Fibroblast of skin of back (primary cell): ENCODE measurements around the gene HMGXB3. TPM values are rescaled to one million over a fixed set of nuclear protein-coding genes. Genes with fewer than 3 reads are reported as not detected.

ENCODE experiments used
- DNase-seq: peaks from one replicate; pipeline ENCODE4 v3.0.0-alpha.2; 2013
- polyA plus RNA-seq, 2 experiments: library from polyadenylated mRNA; unstranded; fragments of 120-200 nt; gene quantifications; one replicate each; pipeline ENCODE4 v1.2.1, GENCODE V29; 2013; ENCODE audit not compliant: insufficient read length in 2 of 2

The HMGXB3 gene, protein sequence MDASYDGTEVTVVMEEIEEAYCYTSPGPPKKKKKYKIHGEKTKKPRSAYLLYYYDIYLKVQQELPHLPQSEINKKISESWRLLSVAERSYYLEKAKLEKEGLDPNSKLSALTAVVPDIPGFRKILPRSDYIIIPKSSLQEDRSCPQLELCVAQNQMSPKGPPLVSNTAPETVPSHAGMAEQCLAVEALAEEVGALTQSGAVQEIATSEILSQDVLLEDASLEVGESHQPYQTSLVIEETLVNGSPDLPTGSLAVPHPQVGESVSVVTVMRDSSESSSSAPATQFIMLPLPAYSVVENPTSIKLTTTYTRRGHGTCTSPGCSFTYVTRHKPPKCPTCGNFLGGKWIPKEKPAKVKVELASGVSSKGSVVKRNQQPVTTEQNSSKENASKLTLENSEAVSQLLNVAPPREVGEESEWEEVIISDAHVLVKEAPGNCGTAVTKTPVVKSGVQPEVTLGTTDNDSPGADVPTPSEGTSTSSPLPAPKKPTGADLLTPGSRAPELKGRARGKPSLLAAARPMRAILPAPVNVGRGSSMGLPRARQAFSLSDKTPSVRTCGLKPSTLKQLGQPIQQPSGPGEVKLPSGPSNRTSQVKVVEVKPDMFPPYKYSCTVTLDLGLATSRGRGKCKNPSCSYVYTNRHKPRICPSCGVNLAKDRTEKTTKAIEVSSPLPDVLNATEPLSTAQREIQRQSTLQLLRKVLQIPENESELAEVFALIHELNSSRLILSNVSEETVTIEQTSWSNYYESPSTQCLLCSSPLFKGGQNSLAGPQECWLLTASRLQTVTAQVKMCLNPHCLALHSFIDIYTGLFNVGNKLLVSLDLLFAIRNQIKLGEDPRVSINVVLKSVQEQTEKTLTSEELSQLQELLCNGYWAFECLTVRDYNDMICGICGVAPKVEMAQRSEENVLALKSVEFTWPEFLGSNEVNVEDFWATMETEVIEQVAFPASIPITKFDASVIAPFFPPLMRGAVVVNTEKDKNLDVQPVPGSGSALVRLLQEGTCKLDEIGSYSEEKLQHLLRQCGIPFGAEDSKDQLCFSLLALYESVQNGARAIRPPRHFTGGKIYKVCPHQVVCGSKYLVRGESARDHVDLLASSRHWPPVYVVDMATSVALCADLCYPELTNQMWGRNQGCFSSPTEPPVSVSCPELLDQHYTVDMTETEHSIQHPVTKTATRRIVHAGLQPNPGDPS (N-terminal part only)
- 33.0 TPM for polyA plus RNA-seq (2013, experiment 1 of 2; ENCODE audit: insufficient read length)
- polyA plus RNA-seq (2013, experiment 2 of 2; ENCODE audit: insufficient read length) = 30.7 TPM

- DNase-seq = peak; percentile 95
These were observed at the start of gene HMGXB3, which contains the start of gene TIGD6 for GRCh38 chr5:150000256-150000989. Gene HMGXB3, plus strand, starts transcription at chr5:150000739. Its CDS starts 4,114 bp downstream, at chr5:150004853. Gene TIGD6, minus strand, starts transcription at chr5:150000654. Its CDS starts 4,306 bp downstream, at chr5:149996348.

DNA sequence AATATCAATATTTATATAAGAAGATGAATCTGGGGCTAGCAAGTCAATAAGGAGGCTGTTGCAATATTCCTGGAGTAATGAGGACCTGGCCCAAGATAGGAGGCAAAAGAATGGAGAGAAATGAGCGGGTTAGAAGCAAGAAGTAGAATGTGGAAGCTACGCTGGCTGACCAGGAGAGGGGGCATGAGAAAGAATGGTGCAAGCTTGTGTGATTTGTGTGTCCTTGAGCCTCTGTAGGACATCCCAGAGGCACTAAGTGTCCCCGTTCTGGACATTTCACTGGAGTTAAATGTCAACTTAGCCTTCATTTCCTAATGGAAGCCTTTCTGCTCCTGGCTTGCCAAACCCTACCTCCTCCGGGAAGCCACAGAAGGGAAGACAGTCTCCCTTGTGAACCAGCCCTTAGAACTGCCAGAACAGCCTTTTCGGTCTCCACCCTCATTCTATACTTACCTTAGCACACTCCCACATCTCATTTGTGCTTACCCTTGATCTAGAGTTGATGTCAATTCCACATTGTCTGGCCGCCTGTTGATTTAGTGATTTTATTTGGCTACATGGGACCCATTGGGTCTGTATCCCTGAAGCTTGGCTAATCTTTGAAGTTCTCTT lies 49.3 kb upstream of the HMGXB3 start:
- no peak for DNase-seq

- DNase-seq = no peak
These were observed 47.0 kb upstream of the HMGXB3 start for GRCh38 chr5:149953436-149954121.

GRCh38 chr5:149954798-149955197 lies 45.7 kb upstream of the HMGXB3 start:
- DNase-seq = no peak

DNA sequence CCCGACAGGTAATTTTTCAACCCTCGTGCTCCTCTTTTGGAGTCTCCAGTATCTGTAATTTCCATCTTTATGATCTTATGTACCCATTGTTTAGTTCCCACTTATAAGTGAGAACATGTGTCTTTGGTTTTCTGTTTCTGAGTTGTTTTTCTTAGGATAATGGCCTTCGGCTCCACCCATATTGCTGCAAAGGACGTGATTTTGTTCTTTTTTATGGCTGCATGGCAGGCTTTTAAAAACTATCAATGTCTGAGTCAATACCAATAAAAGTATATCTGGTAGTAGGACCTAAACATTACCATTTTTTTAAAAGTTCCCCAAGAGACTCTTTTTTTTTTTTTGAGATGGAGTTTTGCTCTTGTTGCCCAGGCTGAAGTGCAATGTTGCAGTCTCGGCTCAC lies 43.9 kb upstream of the HMGXB3 start:
- DNase-seq = no peak

DNA sequence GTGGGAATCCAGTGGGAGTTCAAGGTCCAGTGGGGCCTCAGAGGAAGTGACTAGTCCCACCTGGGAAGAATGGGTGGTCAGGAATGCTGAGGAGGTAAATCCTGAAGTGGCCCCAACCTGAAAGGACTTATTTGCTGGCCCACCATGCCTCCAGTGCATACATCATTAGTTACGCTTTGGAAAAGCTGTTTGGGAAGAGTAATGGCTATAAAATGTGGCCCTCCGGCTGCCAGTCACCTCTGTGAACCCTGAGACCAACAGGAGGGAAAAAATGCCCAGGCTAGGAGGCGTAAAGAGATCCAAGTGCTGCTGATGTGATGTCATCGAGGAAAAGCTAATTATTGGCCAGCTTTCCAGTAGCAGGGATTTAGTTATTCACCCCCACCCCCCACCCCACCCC lies 42.7 kb upstream of the HMGXB3 start:
- no peak for DNase-seq

- peak; percentile 69 for DNase-seq
These were observed 40.9 kb upstream of the HMGXB3 start for GRCh38 chr5:149959406-149960236.

DNA sequence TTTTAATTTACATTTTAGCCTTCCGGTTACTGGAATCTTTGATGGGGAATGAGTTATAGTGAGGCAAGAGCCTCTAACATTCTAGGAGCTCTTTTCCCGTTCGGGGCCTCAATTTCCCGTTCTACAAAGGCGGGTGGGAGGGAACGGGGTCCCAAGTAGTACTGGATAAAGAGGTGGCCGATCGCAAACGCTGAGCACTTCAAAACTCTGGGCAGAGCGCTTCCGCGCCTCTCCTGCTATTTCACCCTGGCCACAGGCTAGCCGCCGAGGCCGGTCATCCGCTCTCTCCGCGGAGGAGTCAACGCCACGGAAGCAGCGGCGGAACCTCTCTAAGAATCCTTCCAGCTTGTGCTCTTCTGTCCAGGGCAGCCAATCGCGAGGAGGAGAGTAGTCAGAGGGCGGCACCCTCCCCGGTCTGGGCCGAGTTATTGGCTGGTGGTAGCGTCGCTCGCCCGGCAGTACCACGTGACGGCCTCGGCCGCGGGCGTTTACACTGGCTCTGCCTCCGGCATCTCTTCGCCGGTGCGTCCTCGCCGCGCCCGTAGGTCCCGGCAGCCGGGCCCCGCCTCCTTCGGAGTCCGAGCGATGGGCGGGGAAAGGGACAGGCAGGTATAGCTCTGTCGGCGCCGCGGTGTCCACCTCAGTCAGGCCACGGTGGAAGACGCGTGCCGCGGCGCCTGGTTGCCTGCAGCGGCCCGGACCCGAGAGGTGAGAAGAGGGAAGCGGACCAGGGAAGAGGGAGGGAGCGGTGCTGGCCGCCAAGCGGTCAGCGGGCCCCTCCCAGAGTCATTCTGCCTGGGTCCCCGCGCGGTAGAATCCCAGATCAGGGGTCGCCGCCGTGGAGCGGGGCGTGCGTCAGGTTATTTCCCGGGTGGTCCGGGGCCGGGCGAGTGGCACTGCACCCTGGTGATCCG lies 40.0 kb upstream of the HMGXB3 start, which contains the start of gene SLC26A2:
Gene SLC26A2, plus strand, starts transcription at position 487 of the 914 bp plus-strand sequence. CDS start 16,895 bp downstream, outside the sequence.
- DNase-seq = peak; percentile 98

DNA sequence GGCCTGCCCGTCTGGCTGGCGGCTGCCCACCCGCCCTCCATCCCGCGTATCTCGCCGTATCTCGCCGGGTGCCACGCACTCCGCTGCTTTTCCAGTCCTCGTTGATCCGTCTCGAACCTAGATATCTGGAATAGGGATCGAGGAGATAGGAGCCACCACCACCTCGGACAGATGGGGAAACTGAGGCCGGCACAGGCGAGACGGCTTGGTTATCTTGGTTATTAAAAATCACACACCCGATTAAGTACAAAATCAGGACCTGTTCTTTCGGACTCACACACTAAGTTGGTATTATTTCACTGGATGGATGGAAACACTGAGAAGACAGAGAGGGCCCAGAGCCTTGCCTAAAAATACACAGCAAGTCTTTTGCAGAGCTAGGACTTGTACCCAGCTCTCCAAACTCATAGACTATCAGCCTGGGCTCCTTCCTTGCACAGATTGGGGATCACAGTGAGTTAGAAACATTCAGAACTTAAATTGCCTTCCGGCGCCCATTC lies 39.3 kb upstream of the HMGXB3 start:
- peak; percentile 4 for DNase-seq

DNA sequence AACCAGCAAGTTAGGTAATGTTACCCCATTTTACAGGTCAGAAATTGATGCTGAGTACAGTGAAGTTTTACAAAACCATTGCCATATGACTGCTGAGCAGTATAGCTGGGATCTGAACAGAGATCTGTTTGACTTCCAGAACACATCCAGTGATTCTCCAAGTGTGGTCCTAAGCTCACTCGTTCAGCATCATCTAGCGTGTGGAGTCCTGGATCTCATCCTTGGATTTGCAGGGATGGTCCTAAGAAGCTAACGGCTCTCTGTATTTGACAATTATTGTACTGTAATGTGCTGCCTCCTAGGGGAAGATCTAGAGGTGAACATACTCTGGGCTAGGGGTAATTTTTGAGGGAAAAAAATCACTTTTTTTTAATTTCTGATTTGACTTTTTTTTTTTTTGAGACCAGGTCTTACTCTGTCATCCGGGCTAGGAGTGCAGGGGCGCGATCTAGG lies 38.6 kb upstream of the HMGXB3 start:
- DNase-seq = peak; percentile 59

DNA sequence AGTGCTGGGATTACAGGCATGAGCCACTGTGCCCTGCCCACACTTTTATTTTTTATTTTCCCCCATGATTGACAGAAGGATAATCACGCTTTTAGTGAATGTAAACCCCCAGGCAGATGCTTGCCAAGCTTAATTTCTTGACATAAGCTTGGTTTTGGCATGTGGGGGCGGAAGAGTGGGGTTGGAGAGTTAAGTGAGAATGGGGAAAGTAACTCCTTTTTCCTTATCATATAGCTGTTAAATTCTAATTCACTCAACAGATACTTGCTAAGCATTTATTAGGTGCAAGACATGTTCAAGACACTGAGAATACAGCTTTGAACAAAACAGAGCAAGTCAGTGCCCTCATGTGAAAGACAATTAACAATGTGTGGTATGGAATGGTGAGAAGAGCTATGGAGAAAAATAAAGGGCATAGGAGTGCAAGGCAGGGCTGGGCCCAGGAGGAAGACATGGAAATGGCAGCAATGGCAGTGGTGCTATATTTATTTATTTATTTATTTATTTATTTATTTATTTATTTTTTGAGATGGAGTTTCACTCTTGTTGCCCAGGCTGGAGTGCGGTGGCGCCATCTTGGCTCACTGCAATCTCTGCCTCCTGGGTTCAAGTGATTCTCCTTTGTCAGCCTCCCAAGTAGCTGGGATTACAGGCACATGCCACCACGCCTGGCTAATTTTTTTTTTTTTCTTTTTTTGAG lies 37.8 kb upstream of the HMGXB3 start:
- DNase-seq = no peak

DNA sequence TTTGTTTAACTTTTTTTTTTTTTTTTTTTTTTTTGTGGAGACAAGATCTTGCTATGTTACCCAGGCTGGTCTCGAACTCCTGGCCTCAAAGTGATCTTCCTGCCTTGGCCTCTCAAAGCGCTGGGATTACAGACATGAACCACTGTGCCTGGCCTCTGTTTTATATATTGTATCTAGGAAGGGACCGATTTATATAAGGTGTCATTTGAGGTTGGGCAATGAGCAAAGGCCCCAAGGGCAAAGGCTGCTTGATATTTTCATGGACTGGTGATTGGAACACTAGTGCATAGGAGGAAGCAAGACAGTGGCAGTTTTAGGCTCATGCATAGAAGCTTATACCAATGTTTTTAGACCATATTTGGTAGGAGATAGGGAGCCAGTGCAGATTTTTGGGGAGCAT lies 36.8 kb upstream of the HMGXB3 start:
- no peak for DNase-seq

- DNase-seq = no peak
These were observed 33.6 kb upstream of the HMGXB3 start for GRCh38 chr5:149966946-149967345.

DNA sequence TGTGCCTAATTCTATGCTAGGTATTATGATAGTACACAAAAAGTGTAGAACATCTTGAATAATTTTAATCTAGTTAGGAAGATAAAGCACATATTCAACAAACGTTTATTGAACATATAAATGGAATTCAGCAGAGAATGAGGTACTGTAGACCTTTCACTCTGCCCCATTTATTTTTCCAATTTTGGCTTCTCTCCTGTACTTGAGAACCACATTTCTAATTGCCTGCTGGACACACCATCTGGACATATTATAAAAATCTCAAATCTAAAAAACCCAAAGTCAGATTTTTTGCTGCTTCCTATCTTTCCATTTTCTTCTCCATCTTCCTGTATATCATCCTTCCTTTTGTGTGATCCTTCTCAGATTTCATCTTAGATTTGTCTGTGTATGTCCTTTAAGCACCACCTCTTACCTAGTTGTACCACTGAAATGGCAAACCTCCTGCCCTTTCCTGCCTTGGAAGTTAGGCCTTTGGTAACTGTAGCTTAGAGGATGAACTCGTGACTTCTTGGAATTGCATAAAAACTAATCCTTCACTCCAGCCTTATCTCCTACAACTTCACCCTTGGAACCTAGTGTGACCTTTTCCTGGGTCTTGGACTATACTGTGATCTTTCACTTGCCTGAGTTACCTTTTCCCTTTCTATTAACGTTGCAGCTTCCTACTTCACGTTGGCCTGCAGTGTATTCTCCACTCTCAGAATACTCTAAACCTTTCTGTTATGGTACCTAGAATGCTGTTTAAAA lies 31.2 kb upstream of the HMGXB3 start:
- no peak for DNase-seq

- no peak for DNase-seq
These were observed 25.1 kb upstream of the HMGXB3 start for GRCh38 chr5:149975409-149975808.

- no peak for DNase-seq
These were observed 20.6 kb upstream of the HMGXB3 start for GRCh38 chr5:149979896-149980295.

DNA sequence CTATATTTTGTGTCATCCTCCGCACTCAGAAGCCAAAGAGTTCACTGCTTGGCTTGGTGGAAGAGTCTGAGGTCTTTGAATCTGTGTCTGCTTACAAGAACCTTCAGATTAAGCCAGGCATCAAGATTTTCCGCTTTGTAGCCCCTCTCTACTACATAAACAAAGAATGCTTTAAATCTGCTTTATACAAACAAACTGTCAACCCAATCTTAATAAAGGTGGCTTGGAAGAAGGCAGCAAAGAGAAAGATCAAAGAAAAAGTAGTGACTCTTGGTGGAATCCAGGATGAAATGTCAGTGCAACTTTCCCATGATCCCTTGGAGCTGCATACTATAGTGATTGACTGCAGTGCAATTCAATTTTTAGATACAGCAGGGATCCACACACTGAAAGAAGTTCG lies 19.3 kb upstream of the HMGXB3 start:
- no peak for DNase-seq
